Measurements from ENCODE around the gene ABAT.

ABAT gene

DNA sequence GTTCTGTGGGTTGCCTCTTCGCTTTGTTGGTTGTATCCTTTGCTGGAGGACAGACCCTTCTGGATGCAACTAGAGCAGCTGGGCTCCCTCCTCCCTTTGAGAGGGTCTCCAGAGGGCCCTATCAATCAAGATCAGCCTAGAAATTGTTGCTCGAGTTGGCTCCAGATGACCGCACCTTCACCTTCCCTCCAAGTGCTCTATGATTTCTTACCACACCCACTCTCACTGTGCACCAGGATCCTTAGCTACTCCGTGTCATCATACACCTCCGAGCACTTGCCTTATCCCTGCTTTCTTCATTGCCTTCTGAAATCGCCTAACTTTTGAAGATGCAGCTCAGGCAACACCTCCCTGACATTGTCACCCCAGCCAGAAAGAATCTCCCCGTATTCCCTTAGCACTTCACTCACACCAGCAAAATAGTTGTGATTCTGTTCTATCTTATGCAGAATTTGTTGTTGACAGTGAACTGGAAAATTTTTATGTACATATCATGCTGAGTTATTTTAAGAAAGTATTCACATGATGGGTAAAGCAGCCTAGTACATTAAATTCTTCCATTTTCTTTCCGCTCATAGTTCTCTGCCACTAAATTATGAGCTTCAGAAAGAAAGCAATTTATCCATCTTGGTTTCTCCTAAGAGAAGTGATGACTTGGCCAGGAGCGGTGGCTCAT, 52.9 kb downstream of the ABAT start:
- TF ChIP-seq, protein P1, sequence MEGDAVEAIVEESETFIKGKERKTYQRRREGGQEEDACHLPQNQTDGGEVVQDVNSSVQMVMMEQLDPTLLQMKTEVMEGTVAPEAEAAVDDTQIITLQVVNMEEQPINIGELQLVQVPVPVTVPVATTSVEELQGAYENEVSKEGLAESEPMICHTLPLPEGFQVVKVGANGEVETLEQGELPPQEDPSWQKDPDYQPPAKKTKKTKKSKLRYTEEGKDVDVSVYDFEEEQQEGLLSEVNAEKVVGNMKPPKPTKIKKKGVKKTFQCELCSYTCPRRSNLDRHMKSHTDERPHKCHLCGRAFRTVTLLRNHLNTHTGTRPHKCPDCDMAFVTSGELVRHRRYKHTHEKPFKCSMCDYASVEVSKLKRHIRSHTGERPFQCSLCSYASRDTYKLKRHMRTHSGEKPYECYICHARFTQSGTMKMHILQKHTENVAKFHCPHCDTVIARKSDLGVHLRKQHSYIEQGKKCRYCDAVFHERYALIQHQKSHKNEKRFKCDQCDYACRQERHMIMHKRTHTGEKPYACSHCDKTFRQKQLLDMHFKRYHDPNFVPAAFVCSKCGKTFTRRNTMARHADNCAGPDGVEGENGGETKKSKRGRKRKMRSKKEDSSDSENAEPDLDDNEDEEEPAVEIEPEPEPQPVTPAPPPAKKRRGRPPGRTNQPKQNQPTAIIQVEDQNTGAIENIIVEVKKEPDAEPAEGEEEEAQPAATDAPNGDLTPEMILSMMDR (IDR thresholded peaks at IDR 0.05; ENCODE audit: low read depth, low read length), result no peak
- Histone ChIP-seq H3K4me3 (ENCODE audit: low read depth, low read length) (no peak overlapping the region), H3K27me3 (no peaks in the 10 kb centered on the region), H3K36me3 (no peaks in the 10 kb centered on the region), H3K9me3 (no peaks in the 10 kb centered on the region), H3K4me1 (peaks cover 5% of the 10 kb centered on the region)
- DNase-seq, result no peak

DNA sequence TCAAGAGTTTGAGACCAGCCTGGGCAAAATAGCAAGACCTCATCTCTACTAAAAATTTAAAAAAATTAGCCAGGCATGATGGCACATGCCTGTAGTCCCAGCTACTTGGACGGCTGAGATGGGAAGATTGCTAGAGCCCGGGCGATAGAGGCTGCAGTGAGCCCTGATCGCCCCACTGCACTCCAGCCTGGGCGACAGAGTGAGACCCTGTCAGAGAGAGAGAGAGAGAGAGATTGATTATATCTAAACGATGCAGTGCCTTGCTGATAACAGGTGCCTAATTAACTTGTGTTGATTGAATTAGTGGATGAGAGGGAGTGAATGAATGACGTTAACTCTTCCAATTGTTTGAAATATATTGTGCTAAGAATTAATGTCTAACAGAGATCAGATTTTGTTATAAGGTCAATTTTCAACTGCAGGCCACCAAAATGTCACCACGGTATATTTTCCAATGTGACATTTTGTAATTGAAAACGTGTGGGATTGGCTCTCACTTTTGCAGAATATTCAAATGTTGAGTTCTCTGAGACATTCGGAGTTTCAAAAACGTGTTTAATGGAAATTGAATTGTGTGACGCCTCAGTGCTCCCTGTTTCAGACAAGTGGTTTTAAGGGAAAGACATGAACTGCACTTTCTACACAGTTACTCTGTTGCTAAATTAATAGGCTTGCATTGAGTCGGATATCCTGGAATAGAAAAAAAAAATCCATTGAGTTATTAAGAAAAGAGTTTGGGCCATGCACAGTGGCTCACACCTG, 53.6 kb downstream of the ABAT start:
- DNase-seq, result no peak
- TF ChIP-seq, protein P1 (IDR thresholded peaks at IDR 0.05; ENCODE audit: low read depth, low read length), result no peak
- Histone ChIP-seq H3K27me3 (no peaks in the 10 kb centered on the region), H3K9me3 (no peaks in the 10 kb centered on the region), H3K4me1 (no peaks in the 10 kb centered on the region; the same call in 1 of the 2 replicates), H3K4me3 (ENCODE audit: low read depth, low read length) (no peak overlapping the region), H3K36me3 (no peaks in the 10 kb centered on the region)

DNA sequence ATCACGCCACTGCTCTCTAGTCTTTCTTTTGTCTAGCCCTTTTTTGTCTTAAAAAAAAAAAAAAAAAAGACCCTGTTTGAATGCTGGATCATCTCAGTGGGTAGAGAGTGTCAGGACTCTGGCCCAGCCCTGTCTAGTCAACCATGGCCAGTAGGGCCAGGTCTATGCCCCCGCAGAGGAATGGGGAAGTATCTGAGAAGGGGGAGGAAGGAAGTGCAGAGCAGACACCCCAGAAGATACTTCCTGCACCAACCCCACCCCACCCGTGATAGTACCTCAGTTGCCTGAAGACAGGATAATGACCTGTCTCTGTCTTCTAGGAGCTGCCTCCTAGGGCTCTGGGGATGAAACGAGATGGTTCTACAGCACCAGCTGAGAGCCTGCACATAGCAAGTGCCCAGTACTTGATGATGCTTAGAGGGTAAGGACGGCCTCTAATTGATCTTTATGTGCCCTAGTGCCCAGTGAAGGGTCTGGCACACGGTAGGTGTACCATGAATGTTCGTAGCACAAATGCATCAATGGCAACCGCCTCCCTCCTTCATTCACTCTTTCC, 55.4 kb downstream of the ABAT start:
- Histone ChIP-seq H3K27me3 (no peaks in the 10 kb centered on the region), H3K9me3 (peaks cover 5% of the 10 kb centered on the region; the same call in 1 of the 2 replicates), H3K4me3 (ENCODE audit: low read depth, low read length) (no peak overlapping the region), H3K4me1 (no peaks in the 10 kb centered on the region; the same call in 1 of the 2 replicates), H3K36me3 (0 out of 2 replicates have a peak, but pooled peaks cover 2% of the 10 kb centered on the region)
- DNase-seq, result no peak
- TF ChIP-seq, protein P1 (IDR thresholded peaks at IDR 0.05; ENCODE audit: low read depth, low read length), result no peak

DNA sequence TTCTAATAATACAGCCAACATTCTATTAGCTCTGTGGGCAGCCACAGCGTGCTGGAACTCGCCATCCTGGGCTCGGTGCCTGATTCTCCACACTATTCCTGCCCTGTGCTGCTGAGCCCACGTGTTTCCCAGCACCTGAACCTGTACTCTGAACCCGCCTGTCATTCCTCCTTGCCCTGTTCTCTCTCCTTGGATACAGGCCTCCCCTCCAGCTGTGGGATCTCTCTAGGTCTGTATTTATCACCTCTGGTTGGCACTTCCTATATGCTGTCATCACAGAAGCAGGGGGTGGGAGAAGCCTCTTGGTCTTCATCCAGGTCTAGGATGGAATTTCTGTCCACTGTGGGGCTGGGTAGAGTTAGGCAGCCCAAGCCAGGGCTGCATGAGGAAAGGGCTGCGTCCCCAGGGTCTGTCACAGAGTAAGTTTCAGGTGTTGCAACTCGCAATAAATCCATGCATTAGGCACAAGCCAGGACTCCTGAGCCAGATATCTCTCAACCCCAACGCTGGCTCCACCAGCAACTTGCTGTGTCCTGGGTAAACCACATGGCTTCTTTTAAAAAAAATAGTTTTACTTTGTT, 56.0 kb downstream of the ABAT start:
- TF ChIP-seq, protein P1 (IDR thresholded peaks at IDR 0.05; ENCODE audit: low read depth, low read length), result no peak
- H3K9me3 ChIP-seq, result peaks cover 5% of the 10 kb centered on the region; the same call in 1 of the 2 replicates
- no peak overlapping the region for H3K4me3 ChIP-seq (ENCODE audit: low read depth, low read length)
- no peak for DNase-seq
- H3K4me1 ChIP-seq, result peaks cover 2% of the 10 kb centered on the region
- no peaks in the 10 kb centered on the region for H3K27me3 ChIP-seq
- H3K36me3 ChIP-seq, result 0 out of 2 replicates have a peak, but pooled peaks cover 2% of the 10 kb centered on the region

DNA sequence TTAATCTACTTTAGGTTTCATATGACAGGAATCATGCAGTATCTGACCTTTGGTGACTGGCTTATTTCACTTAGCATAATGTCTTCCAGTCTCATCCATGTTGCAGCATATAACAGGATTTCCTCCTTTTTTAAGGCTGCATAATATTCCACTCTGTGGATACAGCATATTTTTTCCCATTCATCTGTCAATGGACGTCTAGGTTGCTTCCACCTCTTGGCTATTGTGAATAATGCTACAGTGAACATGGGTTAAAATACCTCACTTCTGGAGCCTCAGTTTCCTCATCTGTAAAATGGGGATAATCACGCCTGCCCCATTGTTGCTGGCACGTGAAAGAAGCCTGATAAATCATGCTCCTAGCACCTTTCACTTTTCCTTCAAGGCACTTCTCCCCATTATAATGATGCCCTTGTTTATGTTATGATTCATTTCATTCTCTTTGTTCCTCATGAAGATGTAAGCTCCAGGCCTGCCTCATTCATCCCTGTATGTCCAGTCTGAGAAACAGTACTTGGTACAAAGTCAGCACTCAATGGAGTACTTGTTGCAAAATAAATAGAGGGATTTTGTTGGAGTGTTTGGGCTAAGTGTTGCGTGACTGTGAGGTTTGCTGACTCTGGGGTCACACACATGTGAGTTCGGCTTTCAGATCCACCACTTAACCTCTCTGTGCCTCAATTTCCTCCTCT, 59.6 kb downstream of the ABAT start:
- H3K4me3 ChIP-seq (ENCODE audit: low read depth, low read length), result no peak overlapping the region
- H3K9me3 ChIP-seq, result peaks cover 5% of the 10 kb centered on the region; the same call in 1 of the 2 replicates
- TF ChIP-seq, protein P1 (IDR thresholded peaks at IDR 0.05; ENCODE audit: low read depth, low read length), result no peak
- peaks cover 5% of the 10 kb centered on the region; the same call in 1 of the 2 replicates for H3K36me3 ChIP-seq
- H3K27me3 ChIP-seq, result no peaks in the 10 kb centered on the region
- no peak for DNase-seq
- H3K4me1 ChIP-seq, result peaks cover 13% of the 10 kb centered on the region
